Stomach (tissue), 9 donors: ENCODE data around the gene ITGB2. TPM values are rescaled to one million over a fixed set of nuclear protein-coding genes. Genes with fewer than 3 reads are reported as not detected.
"Not testable (repeated sequence)": the region's sequence is repeated elsewhere in the genome, so short reads cannot be mapped to it uniquely, and the experiment has no call there.

Experiments used
- DNase-seq, 2 donors: peaks; one replicate each; pipeline versions ENCODE4 v3.0.0 to v3.0.0-alpha.2; 2013 to 2019
- H3K27ac ChIP-seq, 5 donors: fragments of 200-600 bp in 4 of 5; sonication (generic) in 4 of 5; one replicate each; pipeline ENCODE4 v1.5.1; 2013 to 2019; ENCODE audit warnings: mild to moderate bottlenecking in 1 of 5, moderate library complexity in 1 of 5
- H3K27me3 ChIP-seq, 3 donors: fragments of 200-600 bp; sonication (generic); one replicate each; pipeline ENCODE4 v1.5.1; 2017 to 2019; ENCODE audit warnings: mixed run types in 1 of 3
- H3K36me3 ChIP-seq, 4 donors: fragments of 200-600 bp; sonication (generic); 1 replicate in 3 of 4; 2 replicates in 1 of 4; pipeline ENCODE4 v1.5.1; 2016 to 2019
- H3K4me1 ChIP-seq, 4 donors: fragments of 200-600 bp; sonication (generic); one replicate each; pipeline ENCODE4 v1.5.1; 2016 to 2019
- H3K4me3 ChIP-seq, 4 donors: fragments of 200-600 bp; sonication (generic) in 3 of 4; one replicate each; pipeline ENCODE4 v1.5.1; 2016 to 2019; ENCODE audit warnings: mild to moderate bottlenecking in 1 of 4
- H3K9me3 ChIP-seq, 4 donors: fragments of 200-600 bp; sonication (generic); one replicate each; pipeline ENCODE4 v1.5.1; 2016 to 2019
- EP300 ChIP-seq: sonication (generic); formaldehyde crosslinking; IDR thresholded peaks from one replicate; pipeline ENCODE4 v1.6.1; 2017; ENCODE audit warnings: antibody characterized with exemption
- POLR2A ChIP-seq, 4 donors: fragments of 450-650 bp; IDR thresholded peaks; one replicate each; pipeline ENCODE4 v1.6.1; 2016; ENCODE audit warnings: antibody characterized with exemption in 4 of 4, control low read depth in 2 of 4, mild to moderate bottlenecking in 1 of 4, moderate library complexity in 1 of 4
- POLR2AphosphoS5 ChIP-seq, 3 donors: sonication (generic); formaldehyde crosslinking; IDR thresholded peaks; one replicate each; pipeline ENCODE4 v1.6.1; 2016; ENCODE audit warnings: antibody characterized with exemption in 3 of 3
- WGBS, 5 donors: extraction: QIAGEN DNeasy Blood & Tissue Kit in 3 of 5; methylation state at CpG; one replicate each; pipeline versions ENCODE4 v1.1.5 to v1.1.7; 2013 to 2018; 5-methylcytosine and 5-hydroxymethylcytosine counted together
- intact Hi-C: fragments of 100-400 bp; cut with DNase I; formaldehyde crosslinking; loops from one replicate; pipeline ENCODE4 v1.15.1; 2023; ENCODE audit warnings: low total_unique reads
- polyA plus RNA-seq, 3 donors: library from polyadenylated mRNA; stranded (reverse); fragments of 200-250 nt; gene quantifications; one replicate each; pipeline ENCODE4 v1.2.3, GENCODE V29; 2013
- total RNA-seq, 5 donors: library from RNA; depleted of rRNA; stranded (reverse); fragments of >200 nt; gene quantifications; one replicate each; pipeline versions ENCODE4 v1.1.0 to v1.2.3, GENCODE V29; 2014 to 2016
- TF ChIP-seq, protein P1 (sequence below), 7 experiments: fragments of 450-650 bp in 4 of 7; fragments of 200-600 bp in 3 of 7; sonication (generic) in 3 of 7; IDR thresholded peaks; one replicate each; pipeline ENCODE4 v1.5.1; 2016 to 2019; ENCODE audit warnings: antibody characterized with exemption in 7 of 7, control low read depth in 2 of 7, mild to moderate bottlenecking in 1 of 7
- donor health status: healthy with polysubstance abuse.
- donor health status: Bipolar disorder and iron deficiency.
- donor health status: healthy.

The ITGB2 gene
- total and polyA plus RNA-seq, 8 donors: 3.5 to 72.2 (median 15.1) TPM

DNA sequence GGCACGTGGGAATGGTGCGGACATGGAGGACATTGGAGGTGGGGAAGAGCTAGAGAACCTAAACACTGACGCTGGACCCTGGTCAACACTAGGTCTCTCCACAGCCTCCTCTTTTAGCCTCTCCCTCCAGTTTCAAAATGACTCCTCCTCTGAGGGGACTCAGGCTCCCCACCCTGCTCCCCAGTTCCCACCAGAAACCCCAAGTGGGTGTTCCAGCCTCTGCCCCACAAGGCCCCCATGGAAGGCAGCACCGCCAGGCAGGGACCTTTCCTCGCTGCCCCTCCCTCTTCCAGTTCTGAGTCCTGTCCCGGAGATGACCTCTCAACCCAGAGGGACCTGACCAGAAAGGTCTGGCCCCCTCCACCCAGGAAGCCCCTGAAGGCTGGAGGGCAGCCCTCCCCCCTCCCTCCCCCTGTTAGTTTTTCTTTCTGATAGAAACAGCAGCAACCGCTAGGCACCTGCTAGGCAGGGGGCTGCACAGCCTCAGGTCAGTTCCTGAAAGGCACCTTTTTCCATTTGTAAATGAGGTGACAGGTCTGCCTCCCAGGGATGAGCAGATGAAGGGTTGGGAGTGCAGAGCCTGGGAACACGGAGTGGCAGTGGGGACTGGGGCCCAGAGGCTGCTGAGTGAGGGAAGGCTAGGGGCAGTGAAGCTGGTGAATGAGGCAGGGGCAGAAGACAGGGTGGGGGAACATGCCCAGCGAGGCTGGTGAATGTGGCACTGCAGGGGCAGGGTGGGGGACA lies 9.3 kb upstream of the ITGB2 start:
- intact Hi-C loops: loop anchor here (5.0 kb wide), 1 partner anchor 38 kb away; no protein-coding TSS in a partner anchor
- H3K27me3 ChIP-seq: peaks cover 6 to 94% (median 58%) of the 10 kb centered on the region in 3 donors

GRCh38 chr21:44929242-44929798 lies 8.6 kb upstream of the ITGB2 start:
- no peak for DNase-seq
- Histone ChIP-seq H3K9me3 (peaks cover 0 to 5% (median 0%) of the 10 kb centered on the region in 4 donors), H3K27ac (peak overlapping the region in 1 of 5 donors; percentile 57), H3K4me3 (no peak overlapping the region), H3K4me1 (peaks cover 27 to 82% (median 41%) of the 10 kb centered on the region in 4 donors), H3K36me3 (no peaks in the 10 kb centered on the region), H3K27me3 (peaks cover 6 to 88% (median 58%) of the 10 kb centered on the region in 3 donors)
- TF ChIP-seq POLR2A (IDR thresholded peaks at IDR 0.05) (no peak), POLR2AphosphoS5 (IDR thresholded peaks at IDR 0.05) (no peak), EP300 (no peak)
- TF ChIP-seq, protein P1, sequence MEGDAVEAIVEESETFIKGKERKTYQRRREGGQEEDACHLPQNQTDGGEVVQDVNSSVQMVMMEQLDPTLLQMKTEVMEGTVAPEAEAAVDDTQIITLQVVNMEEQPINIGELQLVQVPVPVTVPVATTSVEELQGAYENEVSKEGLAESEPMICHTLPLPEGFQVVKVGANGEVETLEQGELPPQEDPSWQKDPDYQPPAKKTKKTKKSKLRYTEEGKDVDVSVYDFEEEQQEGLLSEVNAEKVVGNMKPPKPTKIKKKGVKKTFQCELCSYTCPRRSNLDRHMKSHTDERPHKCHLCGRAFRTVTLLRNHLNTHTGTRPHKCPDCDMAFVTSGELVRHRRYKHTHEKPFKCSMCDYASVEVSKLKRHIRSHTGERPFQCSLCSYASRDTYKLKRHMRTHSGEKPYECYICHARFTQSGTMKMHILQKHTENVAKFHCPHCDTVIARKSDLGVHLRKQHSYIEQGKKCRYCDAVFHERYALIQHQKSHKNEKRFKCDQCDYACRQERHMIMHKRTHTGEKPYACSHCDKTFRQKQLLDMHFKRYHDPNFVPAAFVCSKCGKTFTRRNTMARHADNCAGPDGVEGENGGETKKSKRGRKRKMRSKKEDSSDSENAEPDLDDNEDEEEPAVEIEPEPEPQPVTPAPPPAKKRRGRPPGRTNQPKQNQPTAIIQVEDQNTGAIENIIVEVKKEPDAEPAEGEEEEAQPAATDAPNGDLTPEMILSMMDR (IDR thresholded peaks at IDR 0.05): no peak
- intact Hi-C loops: no loop called here
- 82 to 95% (median 86%) methylated on average over 6 of the region's 6 CpGs for whole genome bisulfite sequencing, 5 donors

More for the DNA sequence above, 9.3 kb upstream of the ITGB2 start:
- TF ChIP-seq POLR2A (IDR thresholded peaks at IDR 0.05): no peak
- no peak for TF ChIP-seq POLR2AphosphoS5 (IDR thresholded peaks at IDR 0.05)
- Histone ChIP-seq H3K27ac (peak overlapping the region in 2 of 5 donors; percentile 57 to 70), H3K9me3 (peaks cover 0 to 5% (median 0%) of the 10 kb centered on the region in 4 donors), H3K4me1 (peaks cover 27 to 76% (median 41%) of the 10 kb centered on the region in 4 donors), H3K36me3 (no peaks in the 10 kb centered on the region), H3K4me3 (no peak overlapping the region)
- no peak for DNase-seq
- 57 to 69% (median 61%) methylated on average over 9 of the region's 9 CpGs for WGBS, 5 donors

- 63 to 78% (median 68%) methylated on average over 16 of the region's 16 CpGs for WGBS, 5 donors
- H3K9me3 ChIP-seq, intact Hi-C loops, DNase-seq, H3K36me3 ChIP-seq: not testable (repeated sequence)
- Histone ChIP-seq H3K4me1 (peaks cover 27 to 85% (median 41%) of the 10 kb centered on the region in 4 donors), H3K4me3 (peak overlapping the region in 2 of 4 donors; percentile 10 to 12), H3K27me3 (peaks cover 6 to 81% (median 52%) of the 10 kb centered on the region in 3 donors), H3K27ac (peak overlapping the region in 1 of 5 donors; percentile 55)
These were observed 8.0 kb upstream of the ITGB2 start for GRCh38 chr21:44928500-44929241.

- TF ChIP-seq POLR2A (IDR thresholded peaks at IDR 0.05) (no peak), EP300 (no peak), POLR2AphosphoS5 (IDR thresholded peaks at IDR 0.05) (no peak)
- TF ChIP-seq, protein P1 (IDR thresholded peaks at IDR 0.05): no peak
- H3K9me3 ChIP-seq: peaks cover 0 to 5% (median 0%) of the 10 kb centered on the region in 4 donors
- H3K4me1 ChIP-seq: peaks cover 24 to 77% (median 37%) of the 10 kb centered on the region in 4 donors
- intact Hi-C loops: no loop called here
- H3K36me3 ChIP-seq: no peaks in the 10 kb centered on the region
- DNase-seq: peak in 1 of 2 donors; percentile 80
- WGBS, 5 donors: 7 to 22% (median 11%) methylated on average over 16 to 19 of the region's 19 CpGs
- peak overlapping the region in 2 of 4 donors; percentile 10 to 12 for H3K4me3 ChIP-seq
- peak overlapping the region; percentile 18 to 70 (median 36) for H3K27ac ChIP-seq
- H3K27me3 ChIP-seq: peaks cover 0 to 73% (median 44%) of the 10 kb centered on the region in 3 donors
These were observed 7.1 kb upstream of the ITGB2 start for GRCh38 chr21:44927587-44928461.
